Epithelial cell of proximal tubule (primary cell): ENCODE results near the gene MED6. TPM values are rescaled to one million over a fixed set of nuclear protein-coding genes. Genes with fewer than 3 reads are reported as not detected.

Experiments used
- DNase-seq: peaks from one replicate; pipeline ENCODE4 v3.0.0-alpha.2; 2011; ENCODE audit warnings: low read depth
- H3K4me3 ChIP-seq: 2 replicates; pipeline ENCODE4 v1.5.1; 2011; ENCODE audit warnings: low read depth, mild to moderate bottlenecking, low read length
- CTCF ChIP-seq: conservative IDR thresholded peaks from 2 replicates; pipeline ENCODE4 v1.5.1; 2012; ENCODE audit warnings: low read depth, mild to moderate bottlenecking, low read length
- total RNA-seq: library from RNA; depleted of rRNA; stranded (reverse); fragments of >200 nt; gene quantifications from 2 replicates; pipeline ENCODE4 v1.2.3, GENCODE V29; 2015

MED6 gene
- total RNA-seq, 1 donor from 2014 or later, result 29.0 TPM

GRCh38 chr14:70624972-70625371 is 24.5 kb upstream of the MED6 start:
- no peak for TF ChIP-seq CTCF
- no peak for DNase-seq
- H3K4me3 ChIP-seq, result no peak overlapping the region

GRCh38 chr14:70622111-70622712 is 21.8 kb upstream of the MED6 start:
- peak; percentile 98 for TF ChIP-seq CTCF
- no peak for DNase-seq
- H3K4me3 ChIP-seq, result no peak overlapping the region

GRCh38 chr14:70619708-70620107 is 19.3 kb upstream of the MED6 start:
- no peak overlapping the region for H3K4me3 ChIP-seq
- no peak for TF ChIP-seq CTCF
- no peak for DNase-seq

- no peak overlapping the region for H3K4me3 ChIP-seq
- DNase-seq, result no peak
- TF ChIP-seq CTCF, result no peak
Observed at GRCh38 chr14:70618314-70618713, 17.9 kb upstream of the MED6 start.

- H3K4me3 ChIP-seq, result no peak overlapping the region
- TF ChIP-seq CTCF, result no peak
- no peak for DNase-seq
Observed at GRCh38 chr14:70616646-70617045, 16.2 kb upstream of the MED6 start.

- H3K4me3 ChIP-seq, result no peak overlapping the region
- no peak for DNase-seq
- no peak for TF ChIP-seq CTCF
Observed at GRCh38 chr14:70611216-70611615, 10.8 kb upstream of the MED6 start.

GRCh38 chr14:70602254-70602653 is 1.8 kb upstream of the MED6 start:
- H3K4me3 ChIP-seq, result no peak overlapping the region
- no peak for DNase-seq
- no peak for TF ChIP-seq CTCF
